Activated effector memory CD4-positive, alpha-beta T cell treated with Interleukin-2 at 50 U/mL for 16 hours (primary cell): ENCODE results near the gene OTOGL.

Source experiments
- DNase-seq: peaks from one replicate; pipeline ENCODE4 v3.0.0-alpha.2; 2020

OTOGL gene, protein sequence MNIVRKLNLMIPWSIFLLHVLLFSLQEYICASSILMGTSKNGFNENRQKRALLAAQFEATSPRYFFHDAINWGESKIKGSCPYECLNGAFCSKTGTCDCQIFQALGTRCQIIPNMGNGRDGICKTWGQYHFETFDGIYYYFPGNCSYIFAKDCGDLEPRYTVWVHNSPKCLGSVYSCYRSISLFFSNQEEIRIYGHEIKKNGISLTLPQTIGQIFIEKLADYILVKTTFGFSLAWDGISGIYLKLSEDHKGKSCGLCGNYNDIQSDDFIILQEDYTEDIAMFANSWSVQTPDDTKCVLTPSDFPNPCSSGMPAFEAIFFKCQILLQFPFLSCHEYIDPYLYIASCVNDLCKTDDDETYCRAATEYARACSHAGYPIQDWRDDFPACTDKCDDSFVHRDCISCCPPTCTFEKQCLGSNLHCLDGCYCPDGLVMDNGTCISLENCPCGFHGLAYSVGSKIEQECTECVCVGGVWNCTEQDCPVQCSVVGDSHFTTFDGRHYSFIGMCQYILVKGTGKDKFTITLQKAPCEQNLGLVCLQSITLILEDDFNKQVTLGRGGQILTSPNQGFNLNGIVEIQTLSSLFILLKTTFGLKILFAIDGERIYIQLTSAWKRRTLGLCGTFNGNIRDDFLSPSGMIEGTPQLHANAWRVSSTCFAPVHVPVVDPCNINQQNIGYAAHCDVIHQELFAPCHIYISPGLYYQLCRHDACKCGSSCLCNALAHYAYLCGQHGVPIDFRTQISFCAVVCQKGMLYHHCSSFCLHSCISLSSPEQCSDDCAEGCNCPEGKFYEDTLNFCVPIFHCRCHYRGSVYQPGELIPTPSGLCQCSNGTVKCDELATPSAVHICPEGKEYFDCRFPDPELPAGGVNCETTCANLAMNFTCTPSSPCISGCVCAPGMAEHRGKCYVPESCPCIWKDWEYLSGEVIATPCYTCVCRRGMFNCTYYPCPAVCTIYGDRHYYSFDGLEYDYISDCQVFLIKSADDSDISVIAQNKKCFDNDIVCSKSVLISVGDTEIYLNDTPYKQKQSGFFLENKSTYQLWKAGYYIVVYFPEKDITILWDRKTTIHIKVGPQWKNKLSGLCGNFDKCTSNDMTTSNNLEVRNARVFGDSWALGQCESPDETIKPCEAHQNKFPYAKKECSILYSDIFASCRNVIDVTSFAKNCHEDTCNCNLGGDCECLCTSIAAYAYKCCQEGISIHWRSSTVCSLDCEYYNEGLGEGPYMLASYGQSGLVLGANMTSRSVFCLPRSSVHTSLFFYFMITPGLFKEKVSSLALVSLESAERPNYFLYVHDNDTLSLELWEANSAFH (N-terminal part only)

DNA sequence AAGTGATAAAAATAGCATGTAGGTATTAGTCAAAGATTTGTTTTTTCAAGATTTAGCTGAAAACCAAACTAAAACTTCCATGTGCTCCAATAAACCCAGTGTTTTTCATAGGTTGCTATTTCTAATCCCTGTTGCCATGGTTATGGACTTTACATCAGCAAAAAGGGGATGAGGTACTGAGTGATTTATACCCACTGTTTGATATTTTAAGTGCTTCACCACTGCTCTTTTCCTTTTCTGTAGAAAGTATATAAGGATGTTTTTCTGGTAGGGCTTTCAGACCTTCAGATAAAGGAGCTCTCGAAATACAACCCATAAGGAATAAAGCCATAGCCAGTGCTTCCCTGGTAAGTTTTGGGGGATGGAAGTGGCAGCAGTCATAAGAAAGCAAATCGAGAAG is at the start of gene OTOGL:
OTOGL (plus strand) TSS at position 279 of the 400 bp plus-strand sequence. CDS start 109,895 bp downstream, outside the sequence.
- no peak for DNase-seq

DNA sequence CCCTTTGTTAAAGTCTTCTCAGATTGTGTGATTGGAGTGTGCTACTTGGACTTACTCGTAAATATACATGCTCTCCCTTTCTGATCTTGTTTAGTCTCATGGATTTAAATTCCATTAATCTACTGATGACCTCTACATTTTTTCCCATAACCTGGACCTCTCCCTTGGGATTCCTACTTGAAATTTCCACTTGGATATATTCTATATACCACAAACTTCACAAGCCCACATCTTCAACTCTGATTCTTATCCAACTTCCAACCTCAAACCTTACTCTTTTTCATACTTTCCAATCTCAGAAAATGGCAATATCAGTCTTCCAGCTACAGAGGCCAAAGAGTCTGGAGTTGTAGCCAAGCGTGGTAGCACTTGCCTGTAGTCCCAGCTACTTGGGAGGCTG is 49.1 kb upstream of the OTOGL start:
- DNase-seq: no peak

DNA sequence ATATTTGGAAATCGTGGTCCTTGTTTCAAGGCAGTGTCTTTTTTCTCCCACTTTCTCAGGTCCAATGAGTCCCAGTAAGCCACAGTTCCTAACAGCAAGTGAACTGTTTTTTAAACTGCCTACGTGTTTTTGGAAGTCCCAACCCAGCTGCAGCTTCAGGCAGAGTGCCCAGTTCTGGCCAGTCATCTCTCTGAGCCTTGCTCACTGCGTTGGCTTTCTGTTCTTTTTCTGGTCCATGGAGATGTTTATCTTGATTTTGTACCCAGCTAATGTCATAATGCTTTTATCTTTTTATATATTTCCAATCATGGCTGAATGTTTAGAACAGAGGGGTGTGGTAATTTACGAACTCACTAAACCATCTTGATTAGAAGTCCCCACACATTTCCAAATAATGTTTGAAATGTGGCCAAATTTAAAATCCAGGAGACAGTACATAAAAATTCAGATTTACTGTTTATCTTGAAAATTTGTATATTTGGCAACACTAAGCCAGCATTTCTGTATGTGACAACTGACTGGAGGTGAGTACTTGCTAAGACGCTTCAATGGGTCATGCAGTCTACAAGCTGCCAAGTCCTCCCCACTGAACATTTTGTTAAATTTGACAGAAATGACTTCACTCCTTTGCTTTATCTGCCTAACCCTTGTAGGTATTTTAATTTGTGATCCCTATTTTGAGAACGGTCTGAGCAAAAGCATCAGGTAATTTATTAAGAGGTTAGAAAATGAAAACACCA is 46.1 kb upstream of the OTOGL start:
- no peak for DNase-seq

DNA sequence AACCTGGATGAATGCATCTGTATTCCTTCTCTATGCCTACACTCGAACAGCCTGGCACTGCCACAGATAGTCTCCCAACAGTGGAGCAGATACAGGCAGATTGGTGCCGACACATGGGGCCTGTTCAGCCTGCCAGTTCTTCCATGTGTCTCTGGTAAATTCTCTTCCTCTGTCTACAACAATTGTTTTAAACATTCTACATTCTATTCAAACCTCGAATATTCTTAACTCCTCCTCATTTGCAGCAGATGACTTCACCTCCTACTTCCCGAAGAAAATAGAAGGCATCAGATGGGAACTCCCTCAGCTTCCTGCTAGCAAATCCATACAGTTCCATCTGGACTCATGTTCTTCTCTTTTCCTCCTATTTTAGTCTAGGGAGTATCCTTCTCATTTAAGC is 43.1 kb upstream of the OTOGL start:
- DNase-seq: no peak

DNA sequence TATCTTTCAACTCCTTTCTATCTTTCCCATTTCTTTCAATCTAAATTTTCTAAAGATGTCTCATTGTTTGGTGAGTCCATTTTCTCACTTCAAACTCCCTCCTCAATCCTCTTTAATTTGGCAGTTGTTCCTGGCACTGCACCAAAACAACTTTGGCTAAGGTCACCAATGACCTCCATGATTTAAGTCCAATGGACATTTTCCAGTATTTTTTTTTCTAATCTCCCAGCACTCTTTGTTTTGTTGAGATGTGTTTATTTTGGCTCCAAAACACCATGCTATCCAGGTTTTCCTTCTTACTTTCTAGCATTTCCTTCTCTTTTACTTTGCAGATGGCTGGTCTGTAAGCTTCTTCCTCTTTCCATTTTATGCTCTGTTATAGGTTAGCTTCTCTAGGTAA is 42.5 kb upstream of the OTOGL start:
- DNase-seq: no peak

DNA sequence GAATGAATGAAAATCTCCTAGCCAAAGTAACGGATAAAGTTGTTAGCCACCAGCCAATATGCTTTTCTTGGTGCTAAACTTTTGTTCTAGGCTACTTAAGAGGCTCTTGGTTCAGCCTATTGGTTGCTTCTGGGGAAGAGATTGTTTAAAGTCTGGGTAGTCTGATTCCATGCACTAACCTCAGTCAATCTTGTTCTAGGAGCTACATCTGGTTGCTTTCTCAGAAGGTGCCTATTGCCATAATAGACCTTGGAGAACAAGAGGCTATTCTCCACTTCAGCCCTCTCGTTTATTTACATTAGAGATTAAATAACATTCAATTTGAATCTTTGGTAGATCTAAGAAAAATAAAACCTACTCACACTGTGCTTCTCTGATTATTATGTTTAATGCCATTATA is 40.8 kb upstream of the OTOGL start:
- DNase-seq: no peak

DNA sequence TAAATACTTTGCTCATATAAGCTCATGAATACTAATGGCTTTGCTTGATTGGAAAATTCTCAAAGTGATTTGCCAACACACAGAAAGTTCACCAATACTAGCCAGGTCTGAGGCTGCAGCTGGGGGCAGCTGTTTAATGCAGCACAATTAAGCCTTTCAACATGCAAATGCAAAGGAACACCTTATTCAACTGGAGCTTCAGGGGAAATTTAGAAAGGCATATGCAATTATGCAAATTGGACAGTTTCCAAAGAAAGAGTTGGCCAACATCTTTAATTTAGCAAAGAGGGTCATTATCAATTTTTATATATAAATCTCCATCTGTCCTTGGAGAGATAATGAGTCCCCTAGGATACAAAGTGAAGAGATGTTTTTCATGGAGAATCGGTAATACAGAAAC is 40.2 kb upstream of the OTOGL start:
- DNase-seq: no peak

DNA sequence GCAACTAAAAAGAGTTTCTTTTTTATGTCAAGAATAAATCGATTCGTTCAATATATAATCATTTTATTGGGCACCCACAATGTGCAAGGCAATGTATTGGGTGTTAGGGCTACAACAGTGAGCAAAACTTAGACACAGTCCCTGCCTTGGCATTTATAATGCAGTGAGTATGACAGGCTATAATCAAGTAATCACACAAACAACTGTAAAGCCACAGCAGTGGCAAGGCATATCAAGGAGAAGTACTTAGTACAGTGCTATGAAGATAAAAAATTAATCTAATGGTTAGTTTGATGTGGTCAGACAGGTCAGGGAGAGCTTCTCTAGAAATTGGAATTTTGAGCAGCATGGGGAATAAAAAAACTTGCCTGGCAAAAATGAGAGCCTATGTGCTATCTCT is 39.5 kb upstream of the OTOGL start:
- no peak for DNase-seq

DNA sequence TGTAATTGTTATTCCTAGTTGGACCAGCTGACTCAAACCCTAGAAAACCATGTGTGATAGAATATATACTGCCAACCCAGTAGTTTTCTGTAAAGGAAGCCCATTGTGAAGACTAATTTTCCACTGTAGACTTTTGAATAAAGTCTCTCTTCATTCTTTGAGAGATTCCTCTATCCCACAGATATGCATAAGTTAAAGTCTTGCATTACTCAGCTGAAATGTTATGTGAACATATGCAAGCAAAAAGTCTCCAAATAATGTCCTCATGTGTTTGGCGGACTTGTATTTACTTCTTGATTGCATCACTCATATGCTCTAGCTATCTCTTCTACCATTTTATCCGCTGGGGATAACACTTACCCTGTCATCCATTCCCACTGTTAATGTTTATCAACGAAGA is 35.1 kb upstream of the OTOGL start:
- no peak for DNase-seq

DNA sequence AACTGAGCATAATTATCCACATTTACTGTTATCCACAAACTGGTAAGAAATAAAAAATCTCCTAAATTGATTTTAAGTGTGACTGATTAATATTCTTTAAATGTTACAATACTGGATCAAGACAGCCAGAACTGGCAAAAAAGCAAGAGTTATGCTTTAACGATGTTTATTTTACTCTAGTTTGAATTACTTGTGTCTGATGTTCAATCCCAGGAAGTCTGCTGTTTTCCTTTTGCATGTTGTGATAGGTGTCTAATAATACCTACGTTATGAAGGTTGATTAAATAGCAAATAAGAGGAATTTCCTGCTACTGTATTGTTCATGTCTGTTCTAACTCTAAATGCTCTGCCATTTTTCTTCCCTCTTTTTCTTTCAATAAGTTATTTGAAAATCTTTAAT is 34.4 kb upstream of the OTOGL start:
- no peak for DNase-seq

DNA sequence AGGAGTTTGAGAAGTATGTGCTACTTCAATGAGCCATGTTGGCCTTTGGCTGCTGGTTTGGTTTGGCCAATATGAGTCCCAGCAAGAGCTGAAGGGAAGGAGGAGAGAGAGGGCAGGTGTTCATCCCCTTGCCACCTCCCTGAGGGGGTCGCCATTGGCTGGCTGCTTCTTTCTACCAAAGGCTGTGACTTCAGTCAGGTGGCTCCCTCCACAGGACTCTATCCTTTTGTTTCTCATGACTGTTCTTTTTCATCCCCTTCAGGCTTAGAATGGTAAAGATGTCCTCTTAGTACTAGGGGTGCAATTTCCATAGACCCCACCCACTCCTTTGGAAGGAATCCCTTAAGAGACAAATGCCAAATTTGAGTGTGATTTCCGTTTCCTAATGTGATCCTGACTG is 31.2 kb upstream of the OTOGL start:
- no peak for DNase-seq

DNA sequence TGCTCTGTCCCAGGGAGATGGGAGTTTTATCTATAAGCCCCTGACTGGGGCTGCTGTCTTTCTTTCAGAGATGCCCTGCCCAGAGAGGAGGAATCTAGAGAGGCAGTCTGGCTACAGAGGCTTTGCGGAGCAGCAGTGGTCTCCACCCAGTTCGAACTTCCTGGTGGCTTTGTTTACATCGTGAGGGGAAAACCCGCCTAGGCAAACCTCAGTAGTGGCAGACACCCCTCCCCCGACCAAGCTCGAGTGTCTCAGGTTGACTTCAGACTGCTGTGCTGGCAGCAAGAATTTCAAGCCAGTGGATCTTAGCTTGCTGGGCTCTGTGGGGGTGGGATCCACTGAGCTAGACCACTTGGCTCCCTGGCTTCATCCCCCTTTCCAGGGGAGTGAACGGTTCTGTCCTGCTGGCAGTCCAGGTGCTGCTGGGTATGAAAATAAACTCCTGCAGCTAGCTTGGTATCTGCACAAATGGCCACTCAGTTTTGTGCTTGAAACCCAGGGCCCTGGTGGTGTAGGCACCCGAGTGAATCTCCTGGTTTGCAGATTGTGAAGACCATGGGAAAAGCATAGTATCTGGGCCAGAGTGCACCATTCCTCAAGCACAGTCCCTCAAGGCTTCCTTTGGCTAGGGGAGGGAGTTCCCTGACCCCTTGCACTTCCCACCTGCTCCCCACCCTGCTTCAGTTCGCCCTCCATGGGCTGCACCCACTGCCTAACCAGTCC is 15.3 kb upstream of the OTOGL start:
- DNase-seq: peak; percentile 40

DNA sequence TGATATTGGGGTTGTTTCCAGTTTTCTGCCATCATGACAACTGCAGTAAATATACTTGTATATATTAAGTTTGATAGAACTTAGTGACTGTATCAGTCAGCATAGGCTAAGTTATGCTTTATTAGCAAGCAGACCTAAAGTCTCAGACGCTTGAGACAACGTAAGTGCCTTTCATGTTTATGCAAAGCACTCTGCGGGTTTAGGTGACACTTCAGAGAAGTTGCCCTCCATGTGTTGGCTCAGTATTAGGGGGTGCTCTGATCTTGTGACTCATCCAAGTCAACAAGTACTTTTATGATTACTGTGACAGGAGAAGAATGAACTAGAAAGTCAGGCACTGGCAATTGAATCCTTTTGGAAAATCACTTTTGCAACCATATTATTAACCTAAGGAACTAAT is 13.3 kb upstream of the OTOGL start:
- DNase-seq: no peak

DNA sequence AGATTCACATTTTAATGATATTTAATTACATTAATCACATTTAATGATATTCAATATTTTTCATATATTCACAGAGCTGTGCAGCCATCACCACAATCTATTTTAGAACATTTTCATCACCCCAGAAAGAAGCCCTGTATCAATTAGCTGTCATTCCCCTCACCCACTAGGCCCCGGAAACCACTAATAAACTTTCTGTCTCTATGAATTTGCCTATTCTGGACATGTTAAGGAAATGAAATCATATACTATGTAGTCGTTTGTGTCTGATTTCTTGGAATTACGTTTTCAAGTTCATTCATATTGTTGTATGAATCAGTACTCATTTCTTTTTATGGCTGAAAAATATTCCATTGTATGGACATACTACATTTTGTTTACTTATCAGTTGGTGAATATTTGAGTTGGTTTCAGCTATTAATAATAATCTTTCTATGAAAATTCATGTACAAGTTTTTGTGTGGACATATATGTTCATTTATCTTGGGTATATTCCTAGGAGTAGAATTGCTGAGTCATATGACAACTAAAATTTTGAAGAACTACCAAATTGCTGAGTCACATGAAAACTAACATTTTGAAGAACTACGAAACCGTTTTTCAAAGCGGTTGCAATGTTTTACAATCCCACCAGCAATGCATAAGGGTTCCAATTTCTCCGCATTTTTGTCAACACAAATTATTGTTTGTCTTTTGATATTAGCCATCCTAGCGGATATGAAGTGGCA is 11.7 kb upstream of the OTOGL start:
- no peak for DNase-seq

DNA sequence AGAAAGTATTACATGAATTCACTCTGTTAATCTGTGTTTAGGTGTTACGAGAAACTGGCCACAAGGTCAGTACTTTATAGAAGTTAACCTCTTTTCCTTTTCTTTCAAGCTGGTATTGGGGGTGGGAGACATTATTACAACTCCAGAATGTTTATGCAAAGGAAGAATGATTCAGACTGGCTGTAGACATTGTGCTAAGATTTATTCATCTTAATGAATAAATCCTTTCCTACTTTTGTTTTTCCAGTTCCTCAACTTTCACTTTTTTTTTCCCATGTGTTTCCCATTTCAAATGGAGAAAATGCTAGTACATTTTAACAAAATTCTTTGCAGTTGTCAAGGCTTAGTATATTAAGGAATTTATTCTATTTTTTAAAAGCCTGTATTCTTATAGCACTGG is 1.3 kb downstream of the OTOGL start:
- no peak for DNase-seq

DNA sequence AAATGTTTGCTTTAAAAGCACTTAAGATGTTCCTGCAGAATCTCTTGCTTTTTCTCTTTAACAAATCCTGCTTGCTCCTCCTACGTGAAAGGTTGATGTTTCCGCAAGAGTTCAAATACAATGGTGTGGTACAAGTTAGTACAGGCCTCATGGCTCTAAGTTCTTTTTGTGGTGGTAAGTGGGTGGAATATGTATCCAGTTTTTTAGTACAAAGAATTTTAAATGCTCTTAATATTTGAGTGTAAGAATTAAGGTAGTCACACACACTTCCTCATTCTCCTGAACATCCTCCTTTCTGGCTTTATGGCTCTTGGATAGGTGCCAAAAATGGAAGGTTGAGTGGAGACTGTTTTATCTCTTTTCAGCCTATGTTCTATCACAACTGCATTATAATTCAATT is 1.8 kb downstream of the OTOGL start:
- no peak for DNase-seq

DNA sequence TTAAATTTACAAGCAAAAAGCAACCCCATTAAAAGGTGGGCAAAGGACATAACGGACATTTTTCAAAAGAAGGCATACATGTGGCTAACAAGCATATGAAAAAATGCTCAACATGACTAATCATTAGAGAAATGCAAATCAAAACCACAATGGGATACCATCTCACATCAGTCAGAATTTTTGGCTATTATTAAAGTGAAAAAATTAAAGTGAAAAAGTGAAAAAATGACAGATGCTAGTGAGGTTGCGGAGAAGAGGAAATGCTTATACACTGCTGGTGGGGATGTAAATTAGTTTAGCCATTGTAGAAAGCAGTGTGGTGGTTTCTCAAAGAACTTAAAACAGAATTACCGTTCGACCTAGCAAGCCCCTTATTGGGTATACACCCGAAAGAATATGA is 7.9 kb downstream of the OTOGL start:
- no peak for DNase-seq

DNA sequence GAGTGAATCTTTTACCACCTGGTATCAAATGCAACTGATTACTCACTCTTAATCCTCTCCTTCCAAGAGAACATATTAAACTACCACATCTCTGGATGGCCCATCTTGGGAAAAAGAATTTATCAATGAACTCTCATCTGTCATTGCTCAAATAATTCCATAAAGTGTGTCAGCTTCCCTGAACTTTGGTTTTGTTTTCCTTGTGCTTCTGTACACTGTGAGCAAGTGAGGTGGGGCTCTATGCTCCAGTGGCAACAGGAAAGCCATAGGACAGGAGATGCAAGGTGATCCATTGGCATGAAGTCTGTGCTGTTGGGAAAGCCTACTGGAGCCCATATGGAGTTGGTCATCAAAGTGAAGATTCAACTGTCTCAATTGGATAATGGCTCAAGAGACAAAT is 17.4 kb downstream of the OTOGL start:
- no peak for DNase-seq

DNA sequence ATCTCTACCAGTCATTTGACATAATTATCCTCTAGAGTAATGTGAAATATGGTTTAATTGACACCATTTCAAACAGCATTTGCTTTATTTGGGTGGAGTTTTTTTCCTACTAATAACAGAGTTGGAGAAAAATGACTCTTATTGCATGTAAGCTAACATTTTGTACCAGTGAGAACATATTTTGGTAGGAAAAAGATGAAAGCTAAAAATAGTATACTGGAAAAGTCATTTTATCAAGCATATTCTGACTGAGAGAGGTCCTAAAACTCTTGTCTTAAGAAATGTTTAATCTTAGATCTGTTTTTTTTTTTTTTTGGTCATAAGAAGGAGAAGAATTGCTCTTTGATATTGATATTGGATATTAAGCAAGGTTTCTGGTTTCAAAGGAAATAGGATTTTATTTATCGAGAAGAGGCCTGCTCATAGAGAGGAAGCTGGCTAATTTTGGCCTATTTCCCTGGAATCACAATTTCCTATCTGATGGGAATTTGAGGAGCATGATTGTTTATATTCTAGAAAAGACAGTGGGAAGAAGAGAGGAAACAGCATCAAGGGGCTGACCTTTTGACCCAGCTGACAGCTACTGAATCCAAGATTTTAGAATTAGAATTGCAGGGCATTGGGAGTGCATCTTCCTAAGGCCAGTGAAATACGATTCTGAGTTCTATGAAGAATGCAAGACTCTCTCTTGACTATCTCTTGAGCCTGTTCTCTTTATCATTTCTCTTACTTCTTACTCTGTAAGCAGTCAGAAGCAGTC is 19.4 kb downstream of the OTOGL start:
- DNase-seq: no peak

DNA sequence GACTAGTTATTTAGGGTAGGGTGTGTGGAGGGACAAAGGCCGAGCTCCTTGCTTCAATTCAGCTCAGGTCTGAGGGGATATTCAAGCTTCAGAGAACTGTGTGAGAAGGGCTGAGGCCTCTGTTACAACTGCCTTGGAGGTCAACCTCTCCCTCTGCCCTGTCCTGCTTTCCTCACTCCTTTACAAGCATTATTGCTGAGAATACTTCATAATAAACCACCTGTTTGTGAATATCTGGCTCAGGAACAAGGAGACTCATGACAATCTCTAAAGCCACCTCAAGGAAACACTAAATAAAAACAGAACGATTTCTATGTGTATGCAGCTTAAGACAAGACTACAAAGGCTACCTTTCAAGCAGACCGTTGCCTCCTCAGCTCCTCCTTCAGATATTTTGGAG is 21.7 kb downstream of the OTOGL start:
- no peak for DNase-seq
